Measurements from ENCODE around the gene GUK1. TPM values are rescaled to one million over a fixed set of nuclear protein-coding genes. Genes with fewer than 3 reads are reported as not detected.

Gene GUK1
- total RNA-seq, 1 donor = 278 TPM

- peak overlapping the region; percentile 97 for H3K4me2 ChIP-seq (ENCODE audit: insufficient read depth, low read length)
- no peaks in the 10 kb centered on the region for H4K20me1 ChIP-seq (ENCODE audit: insufficient read depth, low read length)
- no peak overlapping the region for H2AFZ ChIP-seq (ENCODE audit: low read length)
- no peaks in the 10 kb centered on the region for H3K27me3 ChIP-seq (ENCODE audit: insufficient read depth, low read length)
- peaks cover 14% of the 10 kb centered on the region for H3K36me3 ChIP-seq (ENCODE audit: insufficient read depth, low read length)
- H3K27ac ChIP-seq (ENCODE audit: low read depth, low read length) = peak overlapping the region; percentile 94
- peaks cover 31% of the 10 kb centered on the region for H3K79me2 ChIP-seq (ENCODE audit: insufficient read depth, low read length)
- TF ChIP-seq, protein P1, sequence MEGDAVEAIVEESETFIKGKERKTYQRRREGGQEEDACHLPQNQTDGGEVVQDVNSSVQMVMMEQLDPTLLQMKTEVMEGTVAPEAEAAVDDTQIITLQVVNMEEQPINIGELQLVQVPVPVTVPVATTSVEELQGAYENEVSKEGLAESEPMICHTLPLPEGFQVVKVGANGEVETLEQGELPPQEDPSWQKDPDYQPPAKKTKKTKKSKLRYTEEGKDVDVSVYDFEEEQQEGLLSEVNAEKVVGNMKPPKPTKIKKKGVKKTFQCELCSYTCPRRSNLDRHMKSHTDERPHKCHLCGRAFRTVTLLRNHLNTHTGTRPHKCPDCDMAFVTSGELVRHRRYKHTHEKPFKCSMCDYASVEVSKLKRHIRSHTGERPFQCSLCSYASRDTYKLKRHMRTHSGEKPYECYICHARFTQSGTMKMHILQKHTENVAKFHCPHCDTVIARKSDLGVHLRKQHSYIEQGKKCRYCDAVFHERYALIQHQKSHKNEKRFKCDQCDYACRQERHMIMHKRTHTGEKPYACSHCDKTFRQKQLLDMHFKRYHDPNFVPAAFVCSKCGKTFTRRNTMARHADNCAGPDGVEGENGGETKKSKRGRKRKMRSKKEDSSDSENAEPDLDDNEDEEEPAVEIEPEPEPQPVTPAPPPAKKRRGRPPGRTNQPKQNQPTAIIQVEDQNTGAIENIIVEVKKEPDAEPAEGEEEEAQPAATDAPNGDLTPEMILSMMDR (IDR thresholded peaks at IDR 0.05; ENCODE audit: extremely low read depth, low read depth, low read length) = no peak
- H3K4me1 ChIP-seq (ENCODE audit: insufficient read depth, low read length) = peaks cover 26% of the 10 kb centered on the region
- peak overlapping the region; percentile 100 for H3K4me3 ChIP-seq (ENCODE audit: insufficient read depth, low read length)
- peak; percentile 69 for DNase-seq (ENCODE audit: insufficient read length, low spot score, missing footprints)
- H3K9me3 ChIP-seq (ENCODE audit: low read depth, low read length) = no peaks in the 10 kb centered on the region
Measured at GRCh38 chr1:228108055-228108690, 31.9 kb upstream of the GUK1 start.

GRCh38 chr1:228108742-228109072 is 31.4 kb upstream of the GUK1 start:
- Histone ChIP-seq H3K4me2 (ENCODE audit: insufficient read depth, low read length) (peak overlapping the region; percentile 97), H3K36me3 (ENCODE audit: insufficient read depth, low read length) (peaks cover 14% of the 10 kb centered on the region), H3K4me1 (ENCODE audit: insufficient read depth, low read length) (peaks cover 22% of the 10 kb centered on the region), H4K20me1 (ENCODE audit: insufficient read depth, low read length) (no peaks in the 10 kb centered on the region), H3K27ac (ENCODE audit: low read depth, low read length) (peak overlapping the region; percentile 94), H3K4me3 (ENCODE audit: insufficient read depth, low read length) (peak overlapping the region; percentile 100), H3K9me3 (ENCODE audit: low read depth, low read length) (no peaks in the 10 kb centered on the region), H3K27me3 (ENCODE audit: insufficient read depth, low read length) (no peaks in the 10 kb centered on the region), H2AFZ (ENCODE audit: low read length) (peak overlapping the region; percentile 98), H3K79me2 (ENCODE audit: insufficient read depth, low read length) (peaks cover 31% of the 10 kb centered on the region)
- DNase-seq (ENCODE audit: insufficient read length, low spot score, missing footprints) = no peak
- TF ChIP-seq, protein P1 (IDR thresholded peaks at IDR 0.05; ENCODE audit: extremely low read depth, low read depth, low read length) = no peak

- DNase-seq (ENCODE audit: insufficient read length, low spot score, missing footprints) = peak; percentile 99
- peak within 1 kb of the TSS; percentile 94 for H3K27ac ChIP-seq (ENCODE audit: low read depth, low read length)
- no peaks in the 10 kb centered on the region for H3K9me3 ChIP-seq (ENCODE audit: low read depth, low read length)
- H3K79me2 ChIP-seq (ENCODE audit: insufficient read depth, low read length) = peaks cover 31% of the 10 kb centered on the region
- H3K4me3 ChIP-seq (ENCODE audit: insufficient read depth, low read length) = peak within 1 kb of the TSS; percentile 100
- peaks cover 14% of the 10 kb centered on the region for H3K36me3 ChIP-seq (ENCODE audit: insufficient read depth, low read length)
- peak within 1 kb of the TSS; percentile 98 for H2AFZ ChIP-seq (ENCODE audit: low read length)
- TF ChIP-seq, protein P1 (IDR thresholded peaks at IDR 0.05; ENCODE audit: extremely low read depth, low read depth, low read length) = no peak
- H3K4me2 ChIP-seq (ENCODE audit: insufficient read depth, low read length) = peak within 1 kb of the TSS; percentile 97
- H3K27me3 ChIP-seq (ENCODE audit: insufficient read depth, low read length) = no peaks in the 10 kb centered on the region
- H3K4me1 ChIP-seq (ENCODE audit: insufficient read depth, low read length) = peaks cover 16% of the 10 kb centered on the region
- H4K20me1 ChIP-seq (ENCODE audit: insufficient read depth, low read length) = no peaks in the 10 kb centered on the region
Measured at GRCh38 chr1:228109073-228109961, 30.8 kb upstream of the GUK1 start, which contains the start of gene MRPL55. Gene MRPL55 (minus strand): TSS chr1:228109299. CDS start chr1:228108260, 1,039 bp downstream.

- Histone ChIP-seq H3K27ac (ENCODE audit: low read depth, low read length) (peak overlapping the region; percentile 94), H3K4me3 (ENCODE audit: insufficient read depth, low read length) (peak overlapping the region; percentile 100), H3K9me3 (ENCODE audit: low read depth, low read length) (no peaks in the 10 kb centered on the region), H3K27me3 (ENCODE audit: insufficient read depth, low read length) (no peaks in the 10 kb centered on the region), H3K79me2 (ENCODE audit: insufficient read depth, low read length) (peaks cover 31% of the 10 kb centered on the region), H3K4me2 (ENCODE audit: insufficient read depth, low read length) (peak overlapping the region; percentile 97), H3K4me1 (ENCODE audit: insufficient read depth, low read length) (peaks cover 16% of the 10 kb centered on the region), H4K20me1 (ENCODE audit: insufficient read depth, low read length) (no peaks in the 10 kb centered on the region), H3K36me3 (ENCODE audit: insufficient read depth, low read length) (peaks cover 14% of the 10 kb centered on the region), H2AFZ (ENCODE audit: low read length) (peak overlapping the region; percentile 95)
- DNase-seq (ENCODE audit: insufficient read length, low spot score, missing footprints) = peak; percentile 73
- TF ChIP-seq, protein P1 (IDR thresholded peaks at IDR 0.05; ENCODE audit: extremely low read depth, low read depth, low read length) = no peak
Measured at GRCh38 chr1:228109962-228110488, 30.1 kb upstream of the GUK1 start.
